Measurements from ENCODE around the gene ZP4. TPM values are rescaled to one million over a fixed set of nuclear protein-coding genes. Genes with fewer than 3 reads are reported as not detected.

Gene ZP4
- total and polyA plus RNA-seq, 2 donors, result 0.24 to 0.34 TPM

- H3K4me3 ChIP-seq (ENCODE audit: low read length in 2 of 2), result no peak overlapping the region
- peaks cover 0 to 7% of the 10 kb centered on the region in 2 donors for H3K9me3 ChIP-seq (ENCODE audit: control insufficient read depth in 2 of 2, insufficient read depth in 1 of 2, low read length in 1 of 2)
- no peak overlapping the region for H3K27ac ChIP-seq (ENCODE audit: low read depth in 1 of 2, low read length in 1 of 2)
- no peaks in the 10 kb centered on the region for H3K27me3 ChIP-seq (ENCODE audit: control insufficient read depth in 2 of 2, insufficient read depth in 1 of 2, low read length in 1 of 2)
- 78% methylated on average over 3 of the region's 3 CpGs for WGBS
- no peaks in the 10 kb centered on the region for H3K36me3 ChIP-seq (ENCODE audit: control insufficient read depth in 2 of 2, insufficient read depth in 2 of 2, low read length in 1 of 2)
- no peak for DNase-seq (ENCODE audit: low read depth in 6 of 9, low spot score in 9 of 9)
- no peaks in the 10 kb centered on the region for H3K4me1 ChIP-seq (ENCODE audit: control insufficient read depth in 2 of 2, insufficient read depth in 2 of 2, low read length in 2 of 2)
These were observed 49.2 kb downstream of the ZP4 start for GRCh38 chr1:237841485-237841884.

GRCh38 chr1:237838904-237839534 lies 51.7 kb downstream of the ZP4 start:
- no peak overlapping the region for H3K4me3 ChIP-seq (ENCODE audit: low read length in 2 of 2)
- DNase-seq (ENCODE audit: low read depth in 6 of 9, low spot score in 9 of 9), result no peak
- H3K36me3 ChIP-seq (ENCODE audit: control insufficient read depth in 2 of 2, insufficient read depth in 2 of 2, low read length in 1 of 2), result no peaks in the 10 kb centered on the region
- H3K4me1 ChIP-seq (ENCODE audit: control insufficient read depth in 2 of 2, insufficient read depth in 2 of 2, low read length in 2 of 2), result no peaks in the 10 kb centered on the region
- H3K9me3 ChIP-seq (ENCODE audit: control insufficient read depth in 2 of 2, insufficient read depth in 1 of 2, low read length in 1 of 2), result peaks cover 0 to 7% of the 10 kb centered on the region in 2 donors
- H3K27me3 ChIP-seq (ENCODE audit: control insufficient read depth in 2 of 2, insufficient read depth in 1 of 2, low read length in 1 of 2), result no peaks in the 10 kb centered on the region
- no peak overlapping the region for H3K27ac ChIP-seq (ENCODE audit: low read depth in 1 of 2, low read length in 1 of 2)
- WGBS, result 95% methylated on average over 6 of the region's 6 CpGs

GRCh38 chr1:237838320-237838719 lies 52.4 kb downstream of the ZP4 start:
- H3K4me3 ChIP-seq (ENCODE audit: low read length in 2 of 2), result no peak overlapping the region
- no peaks in the 10 kb centered on the region for H3K36me3 ChIP-seq (ENCODE audit: control insufficient read depth in 2 of 2, insufficient read depth in 2 of 2, low read length in 1 of 2)
- no peaks in the 10 kb centered on the region for H3K27me3 ChIP-seq (ENCODE audit: control insufficient read depth in 2 of 2, insufficient read depth in 1 of 2, low read length in 1 of 2)
- H3K27ac ChIP-seq (ENCODE audit: low read depth in 1 of 2, low read length in 1 of 2), result no peak overlapping the region
- H3K4me1 ChIP-seq (ENCODE audit: control insufficient read depth in 2 of 2, insufficient read depth in 2 of 2, low read length in 2 of 2), result no peaks in the 10 kb centered on the region
- WGBS, result 72% methylated on average over 3 of the region's 3 CpGs
- no peak for DNase-seq (ENCODE audit: low read depth in 6 of 9, low spot score in 9 of 9)
- peaks cover 0 to 7% of the 10 kb centered on the region in 2 donors for H3K9me3 ChIP-seq (ENCODE audit: control insufficient read depth in 2 of 2, insufficient read depth in 1 of 2, low read length in 1 of 2)

GRCh38 chr1:237834461-237834860 lies 56.3 kb downstream of the ZP4 start:
- H3K27ac ChIP-seq (ENCODE audit: low read depth in 1 of 2, low read length in 1 of 2), result no peak overlapping the region
- H3K4me3 ChIP-seq (ENCODE audit: low read length in 2 of 2), result no peak overlapping the region
- H3K36me3 ChIP-seq (ENCODE audit: control insufficient read depth in 2 of 2, insufficient read depth in 2 of 2, low read length in 1 of 2), result no peaks in the 10 kb centered on the region
- H3K9me3 ChIP-seq (ENCODE audit: control insufficient read depth in 2 of 2, insufficient read depth in 1 of 2, low read length in 1 of 2), result peaks cover 0 to 7% of the 10 kb centered on the region in 2 donors
- H3K27me3 ChIP-seq (ENCODE audit: control insufficient read depth in 2 of 2, insufficient read depth in 1 of 2, low read length in 1 of 2), result no peaks in the 10 kb centered on the region
- no peaks in the 10 kb centered on the region for H3K4me1 ChIP-seq (ENCODE audit: control insufficient read depth in 2 of 2, insufficient read depth in 2 of 2, low read length in 2 of 2)
- 90% methylated on average over 3 of the region's 3 CpGs for WGBS
- DNase-seq (ENCODE audit: low read depth in 6 of 9, low spot score in 9 of 9), result no peak

- Histone ChIP-seq H3K36me3 (ENCODE audit: control insufficient read depth in 2 of 2, insufficient read depth in 2 of 2, low read length in 1 of 2) (no peaks in the 10 kb centered on the region), H3K27ac (ENCODE audit: low read depth in 1 of 2, low read length in 1 of 2) (no peak overlapping the region), H3K9me3 (ENCODE audit: control insufficient read depth in 2 of 2, insufficient read depth in 1 of 2, low read length in 1 of 2) (peaks cover 0 to 4% of the 10 kb centered on the region in 2 donors), H3K4me3 (ENCODE audit: low read length in 2 of 2) (no peak overlapping the region), H3K4me1 (ENCODE audit: control insufficient read depth in 2 of 2, insufficient read depth in 2 of 2, low read length in 2 of 2) (no peaks in the 10 kb centered on the region), H3K27me3 (ENCODE audit: control insufficient read depth in 2 of 2, insufficient read depth in 1 of 2, low read length in 1 of 2) (no peaks in the 10 kb centered on the region)
- 91% methylated on average over 3 of the region's 3 CpGs for WGBS
- DNase-seq (ENCODE audit: low read depth in 6 of 9, low spot score in 9 of 9), result no peak
These were observed 56.7 kb downstream of the ZP4 start for GRCh38 chr1:237834048-237834447.

- no peak for DNase-seq (ENCODE audit: low read depth in 6 of 9, low spot score in 9 of 9)
- 81% methylated on average over 7 of the region's 7 CpGs for WGBS
- no peak overlapping the region for H3K4me3 ChIP-seq (ENCODE audit: low read length in 2 of 2)
These were observed 57.9 kb downstream of the ZP4 start for GRCh38 chr1:237832858-237833257.

More at GRCh38 chr1:237832858-237833257, 57.9 kb downstream of the ZP4 start:
- no peaks in the 10 kb centered on the region for H3K27me3 ChIP-seq (ENCODE audit: control insufficient read depth in 2 of 2, insufficient read depth in 1 of 2, low read length in 1 of 2)
- no peaks in the 10 kb centered on the region for H3K9me3 ChIP-seq (ENCODE audit: control insufficient read depth in 2 of 2, insufficient read depth in 1 of 2, low read length in 1 of 2)
- H3K27ac ChIP-seq (ENCODE audit: low read depth in 1 of 2, low read length in 1 of 2), result no peak overlapping the region
- H3K36me3 ChIP-seq (ENCODE audit: control insufficient read depth in 2 of 2, insufficient read depth in 2 of 2, low read length in 1 of 2), result no peaks in the 10 kb centered on the region
- H3K4me1 ChIP-seq (ENCODE audit: control insufficient read depth in 2 of 2, insufficient read depth in 2 of 2, low read length in 2 of 2), result no peaks in the 10 kb centered on the region
